Osteoblast (primary cell): ENCODE results near the gene DSTYK. TPM values are rescaled to one million over a fixed set of nuclear protein-coding genes. Genes with fewer than 3 reads are reported as not detected.

Experiments used
- DNase-seq: peaks from one replicate; pipeline ENCODE4 v3.0.0; 2011; ENCODE audit warnings: low spot score, mixed read lengths; ENCODE audit not compliant: insufficient read length; ENCODE audit errors: missing footprints
- H2AFZ ChIP-seq: 2 replicates; pipeline ENCODE4 v1.6.0; 2011; ENCODE audit warnings: mild to moderate bottlenecking, low read length
- H3K27ac ChIP-seq: 2 replicates; pipeline ENCODE4 v1.5.1; 2011; ENCODE audit warnings: mild to moderate bottlenecking, low read depth, low read length, moderate library complexity
- H3K27me3 ChIP-seq: 2 replicates; pipeline ENCODE4 v1.6.0; 2012; ENCODE audit warnings: mild to moderate bottlenecking, control low read depth, inconsistent platforms, low read length, moderate library complexity; ENCODE audit not compliant: insufficient read depth
- H3K36me3 ChIP-seq: 2 replicates; pipeline ENCODE4 v1.5.1; 2011; ENCODE audit warnings: mild to moderate bottlenecking, low read length, control low read depth, moderate library complexity; ENCODE audit not compliant: insufficient read depth
- H3K4me1 ChIP-seq: 2 replicates; pipeline ENCODE4 v1.5.1; 2011; ENCODE audit warnings: mild to moderate bottlenecking, low read length, control low read depth, moderate library complexity; ENCODE audit not compliant: insufficient read depth
- H3K4me2 ChIP-seq: 2 replicates; pipeline ENCODE4 v1.6.0; 2011; ENCODE audit warnings: mild to moderate bottlenecking, low read length; ENCODE audit not compliant: insufficient read depth
- H3K4me3 ChIP-seq: fragments of 200-600 bp; sonication (generic); 3 replicates; pipeline ENCODE4 v1.5.1; 2012; ENCODE audit warnings: mild to moderate bottlenecking, low read length, inconsistent platforms; ENCODE audit not compliant: insufficient read depth
- H3K79me2 ChIP-seq: 2 replicates; pipeline ENCODE4 v1.6.0; 2012; ENCODE audit warnings: mild to moderate bottlenecking, low read length, control low read depth, inconsistent platforms; ENCODE audit not compliant: insufficient read depth
- H3K9me3 ChIP-seq: 2 replicates; pipeline ENCODE4 v1.5.1; 2011; ENCODE audit warnings: low read depth, low read length, control low read depth
- H4K20me1 ChIP-seq: 2 replicates; pipeline ENCODE4 v1.6.0; 2012; ENCODE audit warnings: mild to moderate bottlenecking, low read length, control low read depth; ENCODE audit not compliant: insufficient read depth
- CTCF ChIP-seq: IDR thresholded peaks from 2 replicates; pipeline ENCODE4 v1.5.1; 2011; ENCODE audit warnings: mild to moderate bottlenecking, low read depth, low read length, moderate library complexity; ENCODE audit errors: extremely low read depth
- total RNA-seq: library from RNA; depleted of rRNA; stranded (reverse); fragments of >200 nt; gene quantifications from 2 replicates; pipeline ENCODE4 v1.2.3, GENCODE V29; 2012

The DSTYK gene
- total RNA-seq, 1 donor = 18.1 TPM

- H3K79me2 ChIP-seq = peaks cover 12% of the 10 kb centered on the region
- no peak overlapping the region for H3K4me3 ChIP-seq
- H3K9me3 ChIP-seq = no peaks in the 10 kb centered on the region
- no peak overlapping the region for H3K4me2 ChIP-seq
- H3K36me3 ChIP-seq = peaks cover 33% of the 10 kb centered on the region
- no peaks in the 10 kb centered on the region for H3K27me3 ChIP-seq
- no peak overlapping the region for H3K27ac ChIP-seq
- no peak for TF ChIP-seq CTCF
- H2AFZ ChIP-seq = no peak overlapping the region
- no peak for DNase-seq
- H4K20me1 ChIP-seq = no peaks in the 10 kb centered on the region
- H3K4me1 ChIP-seq = no peaks in the 10 kb centered on the region
Observed at GRCh38 chr1:205109711-205110110, 101.8 kb downstream of the DSTYK start.

GRCh38 chr1:205109269-205109668 is 102.2 kb downstream of the DSTYK start:
- Histone ChIP-seq H3K79me2 (peaks cover 12% of the 10 kb centered on the region), H2AFZ (no peak overlapping the region), H3K4me3 (no peak overlapping the region), H3K27ac (no peak overlapping the region), H3K4me1 (no peaks in the 10 kb centered on the region), H3K9me3 (no peaks in the 10 kb centered on the region), H4K20me1 (no peaks in the 10 kb centered on the region), H3K4me2 (no peak overlapping the region), H3K36me3 (peaks cover 30% of the 10 kb centered on the region), H3K27me3 (no peaks in the 10 kb centered on the region)
- no peak for DNase-seq
- no peak for TF ChIP-seq CTCF

GRCh38 chr1:205108464-205108863 is 103.0 kb downstream of the DSTYK start:
- Histone ChIP-seq H3K4me1 (no peaks in the 10 kb centered on the region), H2AFZ (no peak overlapping the region), H3K4me2 (no peak overlapping the region), H3K9me3 (no peaks in the 10 kb centered on the region), H3K27me3 (no peaks in the 10 kb centered on the region), H3K4me3 (no peak overlapping the region), H3K27ac (no peak overlapping the region), H3K79me2 (peaks cover 8% of the 10 kb centered on the region), H3K36me3 (peaks cover 32% of the 10 kb centered on the region), H4K20me1 (no peaks in the 10 kb centered on the region)
- DNase-seq = no peak
- no peak for TF ChIP-seq CTCF

- Histone ChIP-seq H3K4me3 (no peak overlapping the region), H3K27me3 (no peaks in the 10 kb centered on the region), H3K27ac (no peak overlapping the region), H3K79me2 (peaks cover 8% of the 10 kb centered on the region), H3K4me2 (no peak overlapping the region), H3K9me3 (no peaks in the 10 kb centered on the region), H2AFZ (no peak overlapping the region), H3K4me1 (no peaks in the 10 kb centered on the region), H3K36me3 (peaks cover 30% of the 10 kb centered on the region), H4K20me1 (no peaks in the 10 kb centered on the region)
- TF ChIP-seq CTCF = no peak
- no peak for DNase-seq
Observed at GRCh38 chr1:205107327-205107726, 104.2 kb downstream of the DSTYK start.
